Rectal smooth muscle tissue (tissue), 1 donor: ENCODE measurements around the gene PKD2L2.

ENCODE experiments used
- H3K27ac ChIP-seq: one replicate; pipeline ENCODE4 v1.7.0; 2013; ENCODE audit warnings: low read depth, low read length, inconsistent platforms
- H3K27me3 ChIP-seq: one replicate; pipeline ENCODE4 v1.7.0; 2013; ENCODE audit warnings: low read length; ENCODE audit not compliant: control insufficient read depth, insufficient read depth
- H3K36me3 ChIP-seq: one replicate; pipeline ENCODE4 v1.7.0; 2013; ENCODE audit warnings: low read length; ENCODE audit not compliant: control insufficient read depth, insufficient read depth
- H3K4me1 ChIP-seq: one replicate; pipeline ENCODE4 v1.7.0; 2013; ENCODE audit warnings: low read length; ENCODE audit not compliant: control insufficient read depth, insufficient read depth
- H3K4me3 ChIP-seq: one replicate; pipeline ENCODE4 v1.7.0; 2013; ENCODE audit warnings: low read length
- H3K9ac ChIP-seq: one replicate; pipeline ENCODE4 v1.7.0; 2013; ENCODE audit warnings: low read length

PKD2L2 gene

GRCh38 chr5:137866541-137867388 is 22.5 kb upstream of the PKD2L2 start:
- Histone ChIP-seq H3K27me3 (no peaks in the 10 kb centered on the region), H3K27ac (no peak overlapping the region), H3K4me3 (no peak overlapping the region), H3K4me1 (no peaks in the 10 kb centered on the region), H3K9ac (no peak overlapping the region), H3K36me3 (no peaks in the 10 kb centered on the region)

- H3K4me3 ChIP-seq = no peak within 1 kb of the TSS
- H3K9ac ChIP-seq = no peak within 1 kb of the TSS
- no peaks in the 10 kb centered on the region for H3K36me3 ChIP-seq
- no peak within 1 kb of the TSS for H3K27ac ChIP-seq
- no peaks in the 10 kb centered on the region for H3K27me3 ChIP-seq
- no peaks in the 10 kb centered on the region for H3K4me1 ChIP-seq
These were observed 21.6 kb upstream of the PKD2L2 start, which contains the start of gene MYOT for GRCh38 chr5:137867664-137868063. Gene MYOT, plus strand, starts transcription at chr5:137867860. Its CDS starts 2,792 bp downstream, at chr5:137870652.

GRCh38 chr5:137870647-137871339 is 18.5 kb upstream of the PKD2L2 start:
- H3K27ac ChIP-seq = no peak overlapping the region
- H3K27me3 ChIP-seq = no peaks in the 10 kb centered on the region
- H3K36me3 ChIP-seq = no peaks in the 10 kb centered on the region
- no peak overlapping the region for H3K9ac ChIP-seq
- no peak overlapping the region for H3K4me3 ChIP-seq
- no peaks in the 10 kb centered on the region for H3K4me1 ChIP-seq

GRCh38 chr5:137871571-137871970 is 17.7 kb upstream of the PKD2L2 start:
- no peak overlapping the region for H3K4me3 ChIP-seq
- no peaks in the 10 kb centered on the region for H3K4me1 ChIP-seq
- no peak overlapping the region for H3K27ac ChIP-seq
- H3K36me3 ChIP-seq = no peaks in the 10 kb centered on the region
- H3K27me3 ChIP-seq = no peaks in the 10 kb centered on the region
- H3K9ac ChIP-seq = no peak overlapping the region

- H3K27me3 ChIP-seq = no peaks in the 10 kb centered on the region
- no peaks in the 10 kb centered on the region for H3K4me1 ChIP-seq
- no peak overlapping the region for H3K9ac ChIP-seq
- H3K27ac ChIP-seq = no peak overlapping the region
- no peak overlapping the region for H3K4me3 ChIP-seq
- H3K36me3 ChIP-seq = no peaks in the 10 kb centered on the region
These were observed 16.8 kb upstream of the PKD2L2 start for GRCh38 chr5:137872466-137872865.

GRCh38 chr5:137876101-137876500 is 13.2 kb upstream of the PKD2L2 start:
- no peaks in the 10 kb centered on the region for H3K27me3 ChIP-seq
- H3K4me3 ChIP-seq = no peak overlapping the region
- no peak overlapping the region for H3K9ac ChIP-seq
- no peaks in the 10 kb centered on the region for H3K36me3 ChIP-seq
- H3K4me1 ChIP-seq = no peaks in the 10 kb centered on the region
- no peak overlapping the region for H3K27ac ChIP-seq

GRCh38 chr5:137880313-137880712 is 8.9 kb upstream of the PKD2L2 start:
- no peaks in the 10 kb centered on the region for H3K36me3 ChIP-seq
- no peaks in the 10 kb centered on the region for H3K4me1 ChIP-seq
- H3K27ac ChIP-seq = peak overlapping the region; percentile 34
- no peak overlapping the region for H3K9ac ChIP-seq
- no peaks in the 10 kb centered on the region for H3K27me3 ChIP-seq
- H3K4me3 ChIP-seq = no peak overlapping the region

- H3K4me1 ChIP-seq = peaks cover 2% of the 10 kb centered on the region
- no peaks in the 10 kb centered on the region for H3K36me3 ChIP-seq
- no peak overlapping the region for H3K4me3 ChIP-seq
- peaks cover 4% of the 10 kb centered on the region for H3K27me3 ChIP-seq
- H3K27ac ChIP-seq = no peak overlapping the region
- H3K9ac ChIP-seq = no peak overlapping the region
These were observed 1.4 kb upstream of the PKD2L2 start for GRCh38 chr5:137887831-137888230.

GRCh38 chr5:137888466-137888862 is 793 bp upstream of the PKD2L2 start:
- H3K27me3 ChIP-seq = peaks cover 4% of the 10 kb centered on the region
- H3K36me3 ChIP-seq = no peaks in the 10 kb centered on the region
- H3K9ac ChIP-seq = no peak overlapping the region
- H3K27ac ChIP-seq = no peak overlapping the region
- H3K4me1 ChIP-seq = peaks cover 2% of the 10 kb centered on the region
- peak overlapping the region; percentile 75 for H3K4me3 ChIP-seq

GRCh38 chr5:137890845-137891244 is 1.6 kb downstream of the PKD2L2 start:
- H3K27ac ChIP-seq = no peak overlapping the region
- no peak overlapping the region for H3K9ac ChIP-seq
- peaks cover 2% of the 10 kb centered on the region for H3K4me1 ChIP-seq
- no peak overlapping the region for H3K4me3 ChIP-seq
- no peaks in the 10 kb centered on the region for H3K36me3 ChIP-seq
- H3K27me3 ChIP-seq = peaks cover 4% of the 10 kb centered on the region

- Histone ChIP-seq H3K4me1 (peaks cover 2% of the 10 kb centered on the region), H3K9ac (no peak overlapping the region), H3K27me3 (peaks cover 4% of the 10 kb centered on the region), H3K36me3 (no peaks in the 10 kb centered on the region), H3K27ac (no peak overlapping the region), H3K4me3 (no peak overlapping the region)
These were observed 2.6 kb downstream of the PKD2L2 start for GRCh38 chr5:137891849-137892248.

GRCh38 chr5:137894586-137894985 is 5.3 kb downstream of the PKD2L2 start:
- Histone ChIP-seq H3K27me3 (peaks cover under 1% of the 10 kb centered on the region), H3K9ac (no peak overlapping the region), H3K4me1 (peaks cover 1% of the 10 kb centered on the region), H3K27ac (no peak overlapping the region), H3K36me3 (no peaks in the 10 kb centered on the region), H3K4me3 (no peak overlapping the region)
